ENCODE measurements around the gene ATAD3A.
"Not testable (repeated sequence)": the region's sequence is repeated elsewhere in the genome, so short reads cannot be mapped to it uniquely, and the experiment has no call there.

- TF ChIP-seq POLR2A (IDR thresholded peaks at IDR 0.05; ENCODE audit: low read length); GATA1 (IDR thresholded peaks at IDR 0.05; ENCODE audit: low read depth, low read length): not testable (repeated sequence)
These were observed 11.3 kb downstream of the ATAD3A start for GRCh38 chr1:1523226-1523625.

All from erythroblast (primary cell).